RWPE2 (cell line): ENCODE results near the gene RAPGEF4.

Experiments used
- ATAC-seq: fragments of 200-7000 bp; cut with Tn5 transposase; 3 replicates; pipeline ENCODE4 v1.9.1; 2021; ENCODE audit warnings: low read depth
- DNase-seq: peaks from one replicate; pipeline ENCODE4 v3.0.0-alpha.2; 2020; ENCODE audit warnings: low spot score
- H3K27ac ChIP-seq: fragments of 450-650 bp; 2 replicates; pipeline ENCODE4 v1.5.1; 2017; ENCODE audit warnings: mild to moderate bottlenecking; ENCODE audit not compliant: poor library complexity, severe bottlenecking
- H3K27me3 ChIP-seq: fragments of 250-450 bp; sonication (Bioruptor Pico); 2 replicates; pipeline ENCODE4 v1.5.1; 2021; ENCODE audit warnings: mild to moderate bottlenecking, moderate library complexity; ENCODE audit not compliant: insufficient read depth, poor library complexity, severe bottlenecking
- H3K36me3 ChIP-seq: fragments of 250-450 bp; sonication (Bioruptor Pico); 2 replicates; pipeline ENCODE4 v1.5.1; 2020; ENCODE audit warnings: low read depth, mild to moderate bottlenecking, moderate library complexity
- H3K4me1 ChIP-seq: fragments of 250-450 bp; sonication (Bioruptor Pico); 2 replicates; pipeline ENCODE4 v1.5.1; 2021; ENCODE audit warnings: mild to moderate bottlenecking, moderate library complexity; ENCODE audit not compliant: insufficient read depth, poor library complexity, severe bottlenecking
- H3K4me3 ChIP-seq: fragments of 250-450 bp; sonication (Bioruptor Pico); 2 replicates; pipeline ENCODE4 v1.5.1; 2021; ENCODE audit warnings: mild to moderate bottlenecking, moderate library complexity; ENCODE audit not compliant: severe bottlenecking
- H3K9me3 ChIP-seq: fragments of 250-450 bp; sonication (Bioruptor Pico); 2 replicates; pipeline ENCODE4 v1.5.1; 2021; ENCODE audit warnings: mild to moderate bottlenecking, moderate library complexity; ENCODE audit not compliant: severe bottlenecking
- TF ChIP-seq, protein P1 (sequence below): fragments of 450-650 bp; IDR thresholded peaks from one replicate; pipeline ENCODE4 v1.5.1; 2017; ENCODE audit warnings: mild to moderate bottlenecking, moderate library complexity; ENCODE audit not compliant: poor library complexity, severe bottlenecking

Gene RAPGEF4

GRCh38 chr2:172863341-172863740, 127.7 kb downstream of the RAPGEF4 start:
- TF ChIP-seq, protein P1, sequence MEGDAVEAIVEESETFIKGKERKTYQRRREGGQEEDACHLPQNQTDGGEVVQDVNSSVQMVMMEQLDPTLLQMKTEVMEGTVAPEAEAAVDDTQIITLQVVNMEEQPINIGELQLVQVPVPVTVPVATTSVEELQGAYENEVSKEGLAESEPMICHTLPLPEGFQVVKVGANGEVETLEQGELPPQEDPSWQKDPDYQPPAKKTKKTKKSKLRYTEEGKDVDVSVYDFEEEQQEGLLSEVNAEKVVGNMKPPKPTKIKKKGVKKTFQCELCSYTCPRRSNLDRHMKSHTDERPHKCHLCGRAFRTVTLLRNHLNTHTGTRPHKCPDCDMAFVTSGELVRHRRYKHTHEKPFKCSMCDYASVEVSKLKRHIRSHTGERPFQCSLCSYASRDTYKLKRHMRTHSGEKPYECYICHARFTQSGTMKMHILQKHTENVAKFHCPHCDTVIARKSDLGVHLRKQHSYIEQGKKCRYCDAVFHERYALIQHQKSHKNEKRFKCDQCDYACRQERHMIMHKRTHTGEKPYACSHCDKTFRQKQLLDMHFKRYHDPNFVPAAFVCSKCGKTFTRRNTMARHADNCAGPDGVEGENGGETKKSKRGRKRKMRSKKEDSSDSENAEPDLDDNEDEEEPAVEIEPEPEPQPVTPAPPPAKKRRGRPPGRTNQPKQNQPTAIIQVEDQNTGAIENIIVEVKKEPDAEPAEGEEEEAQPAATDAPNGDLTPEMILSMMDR: no peak
- no peaks in the 10 kb centered on the region for H3K9me3 ChIP-seq
- H3K4me3 ChIP-seq: no peak overlapping the region
- no peak for DNase-seq
- ATAC-seq: no peak
- no peaks in the 10 kb centered on the region for H3K36me3 ChIP-seq
- H3K27me3 ChIP-seq: no peaks in the 10 kb centered on the region
- no peak overlapping the region for H3K27ac ChIP-seq
- H3K4me1 ChIP-seq: peaks cover 16% of the 10 kb centered on the region

- Histone ChIP-seq H3K4me3 (no peak overlapping the region), H3K9me3 (no peaks in the 10 kb centered on the region), H3K27me3 (no peaks in the 10 kb centered on the region), H3K27ac (no peak overlapping the region), H3K36me3 (no peaks in the 10 kb centered on the region), H3K4me1 (peaks cover 8% of the 10 kb centered on the region)
- ATAC-seq (no peak), DNase-seq (no peak)
- TF ChIP-seq, protein P1: no peak
These were observed 128.5 kb downstream of the RAPGEF4 start for GRCh38 chr2:172864182-172864581.

- H3K9me3 ChIP-seq: no peaks in the 10 kb centered on the region
- H3K4me3 ChIP-seq: no peak overlapping the region
- H3K27me3 ChIP-seq: no peaks in the 10 kb centered on the region
- no peaks in the 10 kb centered on the region for H3K36me3 ChIP-seq
- ATAC-seq (no peak), DNase-seq (no peak)
- TF ChIP-seq, protein P1: peak; percentile 23
- H3K27ac ChIP-seq: no peak overlapping the region
- no peaks in the 10 kb centered on the region for H3K4me1 ChIP-seq
These were observed 129.8 kb downstream of the RAPGEF4 start for GRCh38 chr2:172865422-172865821.

GRCh38 chr2:172869861-172870260, 134.2 kb downstream of the RAPGEF4 start:
- ATAC-seq (peak; percentile 84), DNase-seq (no peak)
- TF ChIP-seq, protein P1: no peak

GRCh38 chr2:172870396-172870795, 134.8 kb downstream of the RAPGEF4 start:
- TF ChIP-seq, protein P1: no peak

More at GRCh38 chr2:172869861-172870260, 134.2 kb downstream of the RAPGEF4 start:
- no peak overlapping the region for H3K27ac ChIP-seq
- no peaks in the 10 kb centered on the region for H3K36me3 ChIP-seq
- H3K27me3 ChIP-seq: no peaks in the 10 kb centered on the region
- no peaks in the 10 kb centered on the region for H3K9me3 ChIP-seq
- no peak overlapping the region for H3K4me3 ChIP-seq
- H3K4me1 ChIP-seq: no peaks in the 10 kb centered on the region

More at GRCh38 chr2:172870396-172870795, 134.8 kb downstream of the RAPGEF4 start:
- Histone ChIP-seq H3K27ac (no peak overlapping the region), H3K4me1 (no peaks in the 10 kb centered on the region), H3K36me3 (no peaks in the 10 kb centered on the region), H3K4me3 (no peak overlapping the region), H3K9me3 (no peaks in the 10 kb centered on the region), H3K27me3 (no peaks in the 10 kb centered on the region)
- ATAC-seq (no peak), DNase-seq (no peak)
